ENCODE results near the gene RAD51B.

DNA sequence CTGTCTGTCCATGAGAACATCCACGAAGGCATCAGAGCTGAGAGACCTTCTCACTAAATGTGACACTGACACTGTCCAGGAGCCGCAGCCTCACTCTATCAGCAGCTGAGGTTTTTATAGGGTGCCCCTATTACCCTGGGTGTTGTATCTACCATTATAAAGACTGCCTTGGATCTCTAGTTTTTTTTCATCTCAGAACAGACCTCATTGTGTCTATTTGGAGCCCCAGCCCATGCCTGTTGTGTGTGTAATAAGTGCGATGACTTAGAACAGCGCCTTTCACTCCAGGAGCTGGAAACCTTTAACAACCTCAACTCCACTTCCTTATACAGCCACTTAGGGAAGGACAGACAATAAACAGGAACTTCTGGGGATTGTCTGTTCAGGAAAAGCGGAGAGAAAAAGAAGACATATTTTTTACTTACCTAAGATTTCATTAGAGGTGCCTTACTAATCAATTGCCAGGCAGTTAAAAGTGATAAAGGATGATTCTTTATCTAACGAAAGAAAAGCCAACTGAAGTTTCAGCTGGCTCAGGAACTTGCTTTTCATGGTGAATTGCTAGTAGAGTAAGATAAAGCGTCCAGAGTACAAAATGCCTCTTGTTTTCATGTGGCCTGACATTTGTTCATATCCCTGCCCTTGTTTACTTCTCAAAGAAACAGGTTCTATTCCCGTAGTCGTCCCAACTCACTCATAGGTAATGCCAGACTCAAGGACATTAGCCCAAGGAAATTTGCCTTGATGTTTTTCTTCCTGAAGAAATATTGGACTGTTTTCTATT is 420.6 kb downstream of the RAD51B start:
- no peak for TF ChIP-seq CTCF (IDR thresholded peaks at IDR 0.05)
- peak; percentile 86 to 97 (median 94) for TF ChIP-seq POLR2AphosphoS5 (IDR thresholded peaks at IDR 0.05)
